T-cell (primary cell): Measurements from ENCODE around the gene ZFP1. TPM values are rescaled to one million over a fixed set of nuclear protein-coding genes. Genes with fewer than 3 reads are reported as not detected.

Experiments
- ATAC-seq, 4 experiments: fragments of 200-7000 bp in 3 of 4; fragments of 150-1000 bp in 1 of 4; cut with Tn5 transposase; replicated peaks in 1 of 4; 1 replicate in 3 of 4; 2 replicates in 1 of 4; pipeline ENCODE4 v1.10.0; 2021; ENCODE audit warnings: moderate library complexity in 3 of 4, mild to moderate bottlenecking in 2 of 4, moderate number of reproducible peaks in 1 of 4
- CTCF ChIA-PET, 2 donors: fragments of 300-600 bp; sonication (Branson Sonifier 250); formaldehyde crosslinking; loops; one replicate each; lab custom pipeline; 2022; ENCODE audit warnings: antibody characterized with exemption in 2 of 2; lab: Charles Lee
- POLR2A ChIA-PET, 2 donors: fragments of 300-600 bp; sonication (Branson Sonifier 250); formaldehyde crosslinking; loops; one replicate each; lab custom pipeline; 2022; ENCODE audit warnings: antibody characterized with exemption in 2 of 2; lab: Charles Lee
- DNase-seq, 35 experiments: peaks; one replicate each; pipeline versions ENCODE4 v3.0.0 to v3.0.0-alpha.2; 2013 to 2023
- H3K27ac ChIP-seq: one replicate; pipeline ENCODE4 v1.5.1; 2013; ENCODE audit warnings: low read length
- H3K27me3 ChIP-seq, 2 experiments: replicated peaks in 1 of 2; 1 replicate in 1 of 2; 2 replicates in 1 of 2; pipeline versions ENCODE4 v1.6.1 to v1.7.0; 2013; ENCODE audit warnings: low read length in 1 of 2, mixed read lengths in 1 of 2; ENCODE audit not compliant: control insufficient read depth in 2 of 2, insufficient read depth in 2 of 2; ENCODE audit errors: extremely low read depth in 1 of 2
- H3K36me3 ChIP-seq, 2 donors: 1 replicate in 1 of 2; 2 replicates in 1 of 2; pipeline versions ENCODE4 v1.6.1 to v1.7.0; 2013; ENCODE audit warnings: low read length in 1 of 2; ENCODE audit not compliant: control insufficient read depth in 2 of 2, insufficient read depth in 1 of 2; ENCODE audit errors: extremely low read depth in 1 of 2
- H3K4me1 ChIP-seq, 2 experiments: 1 replicate in 1 of 2; 2 replicates in 1 of 2; pipeline versions ENCODE4 v1.6.1 to v1.7.0; 2013; ENCODE audit warnings: low read length in 2 of 2, mixed read lengths in 1 of 2; ENCODE audit not compliant: insufficient read depth in 2 of 2, control insufficient read depth in 1 of 2; ENCODE audit errors: extremely low read depth in 1 of 2
- H3K4me3 ChIP-seq, 2 donors: 1 replicate in 1 of 2; 2 replicates in 1 of 2; pipeline versions ENCODE4 v1.5.1 to v1.7.0; 2013; ENCODE audit warnings: mild to moderate bottlenecking in 2 of 2, low read length in 1 of 2, moderate library complexity in 1 of 2; ENCODE audit not compliant: control insufficient read depth in 1 of 2; ENCODE audit errors: extremely low read depth in 1 of 2
- H3K9me3 ChIP-seq: 2 replicates; pipeline ENCODE4 v1.7.0; 2013
- H3K27ac Mint-ChIP-seq, 2 donors: one replicate each; pipeline ENCODE4 v1.8.0; 2020 to 2021; ENCODE audit warnings: mild to moderate bottlenecking in 2 of 2, mixed read lengths in 2 of 2
- H3K27me3 Mint-ChIP-seq, 2 donors: one replicate each; pipeline ENCODE4 v1.8.0; 2021 to 2022; ENCODE audit warnings: mixed read lengths in 2 of 2
- H3K36me3 Mint-ChIP-seq: one replicate; pipeline ENCODE4 v1.8.0; 2021; ENCODE audit warnings: mixed read lengths
- H3K4me1 Mint-ChIP-seq, 3 donors: one replicate each; pipeline ENCODE4 v1.8.0; 2020 to 2022; ENCODE audit warnings: mixed read lengths in 3 of 3, mild to moderate bottlenecking in 1 of 3
- H3K4me3 Mint-ChIP-seq, 3 donors: one replicate each; pipeline ENCODE4 v1.8.0; 2020 to 2022; ENCODE audit warnings: mild to moderate bottlenecking in 3 of 3, mixed read lengths in 3 of 3, moderate library complexity in 3 of 3
- H3K9me3 Mint-ChIP-seq, 3 donors: one replicate each; pipeline ENCODE4 v1.8.0; 2020 to 2022; ENCODE audit warnings: mixed read lengths in 3 of 3
- WGBS: methylation state at CpG from one replicate; pipeline ENCODE4 v1.1.5; 2013; ENCODE audit warnings: missing lambda C conversion rate; ENCODE audit not compliant: insufficient coverage; 5-methylcytosine and 5-hydroxymethylcytosine counted together
- total RNA-seq, 35 experiments: library from RNA in 6 of 35; stranded (reverse) in 6 of 35; fragments of 120-200 nt in 1 of 35; gene quantifications; one replicate each; pipeline versions ENCODE4 v1.2.1 to v1.2.4 and lab custom pipeline; 2013 to 2026

ZFP1 gene
- total RNA-seq, 5 donors from 2014 or later (not counting 1 experiment from before 2014, with no cell fraction given) = 10.1 to 15.6 (median 14.4) TPM

GRCh38 chr16:75172578-75172977 is 24.3 kb downstream of the ZFP1 start:
- Mint-ChIP-seq H3K36me3 (peaks cover 59% of the 10 kb centered on the region), H3K4me3 (no peak overlapping the region), H3K4me1 (no peaks in the 10 kb centered on the region), H3K27ac (no peak overlapping the region), H3K27me3 (no peaks in the 10 kb centered on the region), H3K9me3 (peaks cover 35 to 73% (median 58%) of the 10 kb centered on the region in 3 donors)
- DNase-seq (no peak), ATAC-seq (no peak)
- Histone ChIP-seq H3K9me3 (peaks cover 24% of the 10 kb centered on the region), H3K4me3 (no peak overlapping the region), H3K4me1 (no peaks in the 10 kb centered on the region), H3K36me3 (peaks cover 20 to 27% of the 10 kb centered on the region in 2 donors), H3K27me3 (no peaks in the 10 kb centered on the region), H3K27ac (no peak overlapping the region)
- POLR2A ChIA-PET = interaction anchor here in 1 of 2 donors (0.5 kb wide), 1 partner anchor 364 kb away, joined by 5 read pairs; no protein-coding TSS in a partner anchor
- CTCF ChIA-PET = interaction anchor here in 1 of 2 donors (1.1 kb wide), 1 partner anchor 26 kb away, joined by 3 read pairs; no protein-coding TSS in a partner anchor
- WGBS = 100% methylated on average over 1 of the region's 4 CpGs

GRCh38 chr16:75175074-75175473 is 26.8 kb downstream of the ZFP1 start:
- Mint-ChIP-seq H3K36me3 (peaks cover 34% of the 10 kb centered on the region), H3K4me1 (no peaks in the 10 kb centered on the region), H3K9me3 (peaks cover 26 to 64% (median 50%) of the 10 kb centered on the region in 3 donors), H3K27ac (no peak overlapping the region), H3K27me3 (no peaks in the 10 kb centered on the region), H3K4me3 (no peak overlapping the region)
- 97% methylated on average over 3 of the region's 3 CpGs for WGBS
- DNase-seq (no peak), ATAC-seq (no peak)
- H3K4me3 ChIP-seq = no peak overlapping the region
- peaks cover 3 to 5% of the 10 kb centered on the region in 2 donors for H3K36me3 ChIP-seq
- no peaks in the 10 kb centered on the region for H3K4me1 ChIP-seq
- H3K27ac ChIP-seq = no peak overlapping the region
- POLR2A ChIA-PET = interaction anchor here in 1 of 2 donors (0.9 kb wide), 1 partner anchor 103 kb away, joined by 6 read pairs; no protein-coding TSS in a partner anchor
- peaks cover 11% of the 10 kb centered on the region for H3K9me3 ChIP-seq
- no peaks in the 10 kb centered on the region for H3K27me3 ChIP-seq
- CTCF ChIA-PET = no interaction called here

GRCh38 chr16:75176926-75177325 is 28.6 kb downstream of the ZFP1 start:
- 100% methylated on average over 1 of the region's 2 CpGs for WGBS
- H3K36me3 ChIP-seq = no peaks in the 10 kb centered on the region
- H3K9me3 ChIP-seq = peaks cover 4% of the 10 kb centered on the region
- POLR2A ChIA-PET = no interaction called here
- CTCF ChIA-PET = no interaction called here
- peaks cover 21% of the 10 kb centered on the region for H3K36me3 Mint-ChIP-seq
- no peak overlapping the region for H3K27ac Mint-ChIP-seq
- H3K9me3 Mint-ChIP-seq = peaks cover 24 to 54% (median 44%) of the 10 kb centered on the region in 3 donors
- ATAC-seq = no peak
- no peak for DNase-seq
- no peaks in the 10 kb centered on the region for H3K27me3 ChIP-seq
- H3K4me1 Mint-ChIP-seq = no peaks in the 10 kb centered on the region
- H3K4me3 Mint-ChIP-seq = no peak overlapping the region
- no peaks in the 10 kb centered on the region for H3K4me1 ChIP-seq
- no peak overlapping the region for H3K27ac ChIP-seq
- peaks cover 0 to 1% of the 10 kb centered on the region in 2 donors for H3K27me3 Mint-ChIP-seq
- H3K4me3 ChIP-seq = no peak overlapping the region

GRCh38 chr16:75179208-75179607 is 30.9 kb downstream of the ZFP1 start:
- H3K4me1 ChIP-seq = no peaks in the 10 kb centered on the region
- H3K36me3 Mint-ChIP-seq = peaks cover 6% of the 10 kb centered on the region
- DNase-seq (no peak), ATAC-seq (no peak)
- peaks cover 0 to 1% of the 10 kb centered on the region in 2 donors for H3K27me3 Mint-ChIP-seq
- H3K27me3 ChIP-seq = no peaks in the 10 kb centered on the region
- H3K4me1 Mint-ChIP-seq = no peaks in the 10 kb centered on the region
- CTCF ChIA-PET = no interaction called here
- peaks cover 4% of the 10 kb centered on the region for H3K9me3 ChIP-seq
- POLR2A ChIA-PET = interaction anchor here in 1 of 2 donors (0.7 kb wide), 1 partner anchor 1387 kb away, joined by 4 read pairs; no protein-coding TSS in a partner anchor
- H3K9me3 Mint-ChIP-seq = peaks cover 7 to 31% (median 22%) of the 10 kb centered on the region in 3 donors
- no peak overlapping the region for H3K27ac Mint-ChIP-seq
- no peak overlapping the region for H3K4me3 Mint-ChIP-seq
- H3K36me3 ChIP-seq = no peaks in the 10 kb centered on the region
- H3K4me3 ChIP-seq = no peak overlapping the region
- WGBS = 93% methylated on average over 3 of the region's 6 CpGs
- no peak overlapping the region for H3K27ac ChIP-seq

- Mint-ChIP-seq H3K27me3 (peaks cover 0 to 4% of the 10 kb centered on the region in 2 donors), H3K27ac (no peak overlapping the region), H3K4me1 (no peaks in the 10 kb centered on the region), H3K4me3 (no peak overlapping the region), H3K36me3 (peaks cover 3% of the 10 kb centered on the region), H3K9me3 (peaks cover 6 to 18% (median 14%) of the 10 kb centered on the region in 3 donors)
- Histone ChIP-seq H3K27me3 (no peaks in the 10 kb centered on the region), H3K4me1 (no peaks in the 10 kb centered on the region), H3K4me3 (no peak overlapping the region), H3K36me3 (no peaks in the 10 kb centered on the region), H3K9me3 (peaks cover 3% of the 10 kb centered on the region), H3K27ac (no peak overlapping the region)
- DNase-seq (no peak), ATAC-seq (no peak)
- 25% methylated on average over 3 of the region's 3 CpGs for WGBS
- ChIA-PET CTCF (no interaction called here), POLR2A (no interaction called here)
Observed at GRCh38 chr16:75181630-75182029, 33.3 kb downstream of the ZFP1 start.

GRCh38 chr16:75188832-75189477 is 40.6 kb downstream of the ZFP1 start:
- H3K27ac ChIP-seq = no peak overlapping the region
- Mint-ChIP-seq H3K27ac (no peak overlapping the region), H3K36me3 (no peaks in the 10 kb centered on the region), H3K9me3 (peaks cover 0 to 4% (median 2%) of the 10 kb centered on the region in 3 donors), H3K27me3 (peaks cover 3 to 5% of the 10 kb centered on the region in 2 donors), H3K4me3 (no peak overlapping the region), H3K4me1 (no peaks in the 10 kb centered on the region)
- H3K9me3 ChIP-seq = no peaks in the 10 kb centered on the region
- ChIA-PET CTCF (interaction anchor here in 1 of 2 donors (0.6 to 0.7 kb wide), 2 partner anchors 10 to 13 kb away, joined by 3 to 7 read pairs; no protein-coding TSS in a partner anchor), POLR2A (no interaction called here)
- no peak overlapping the region for H3K4me3 ChIP-seq
- DNase-seq (no peak), ATAC-seq (no peak)
- WGBS = 95% methylated on average over 12 of the region's 14 CpGs
- H3K36me3 ChIP-seq = no peaks in the 10 kb centered on the region
- H3K4me1 ChIP-seq = no peaks in the 10 kb centered on the region
- peaks cover 0 to 8% of the 10 kb centered on the region in 2 experiments for H3K27me3 ChIP-seq
